ENCODE data around the gene CAPSL.
"Not testable (repeated sequence)": the region's sequence is repeated elsewhere in the genome, so short reads cannot be mapped to it uniquely, and the experiment has no call there.

Gene CAPSL

DNA sequence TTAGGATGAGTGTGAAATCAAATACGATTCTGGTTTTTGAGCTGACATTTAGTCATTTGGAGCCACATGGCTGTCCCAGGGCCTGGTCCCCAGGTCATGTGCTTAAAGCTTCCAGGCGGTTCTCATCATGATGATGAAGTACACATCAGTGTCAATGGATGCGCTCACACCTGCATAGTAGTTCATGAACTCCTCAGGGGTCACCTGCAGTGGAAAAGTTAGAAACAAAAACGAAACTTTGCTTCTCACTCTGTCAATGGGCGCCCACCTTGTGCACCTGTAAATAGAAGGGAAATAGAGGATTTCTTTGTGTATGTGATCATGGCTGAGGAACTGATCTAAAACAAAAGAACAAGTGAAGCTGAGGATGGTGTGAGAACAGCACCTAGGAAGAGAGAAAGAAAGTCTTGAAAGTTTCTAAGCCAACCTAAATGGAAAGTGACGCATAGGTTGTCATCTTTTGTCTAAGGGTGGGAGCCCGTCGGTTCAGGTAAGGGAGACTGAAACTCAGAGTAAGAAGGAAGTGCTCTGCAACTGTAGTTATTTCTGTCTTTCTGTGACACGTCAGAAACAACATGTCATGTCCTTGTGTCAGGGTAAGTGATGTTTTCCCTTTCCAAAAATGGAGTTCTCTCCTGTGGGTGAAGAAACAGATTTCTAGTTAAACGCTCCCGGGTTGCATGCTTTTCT is 33.8 kb downstream of the CAPSL start:
- peak; percentile 65 for ATAC-seq
- no peak for DNase-seq

DNA sequence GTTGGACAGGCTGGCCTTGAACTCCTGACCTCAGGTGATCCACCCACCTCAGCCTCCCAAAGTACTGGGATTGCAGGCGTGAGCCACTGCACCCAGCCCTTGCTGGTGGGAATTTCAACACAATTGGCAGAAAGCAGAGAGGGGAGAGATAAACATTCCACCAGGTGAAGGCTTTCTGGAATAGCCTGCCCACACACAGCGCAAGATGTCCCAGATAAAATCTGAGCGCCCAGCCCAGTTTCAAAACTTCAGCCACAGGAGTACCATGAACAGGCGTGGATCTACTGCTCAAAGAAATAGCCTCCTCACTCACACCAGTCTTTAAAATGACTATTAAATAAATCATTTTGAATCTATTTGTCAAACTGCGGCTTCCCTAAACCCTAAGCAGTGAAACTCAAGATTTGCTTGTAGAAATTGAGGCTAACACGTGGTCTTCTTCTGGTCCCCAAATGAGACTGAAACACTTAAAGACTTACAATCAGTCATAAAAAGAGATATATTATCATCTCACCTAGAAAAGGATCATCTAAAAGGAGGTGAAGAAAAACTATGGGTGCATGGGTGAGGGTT is 34.7 kb downstream of the CAPSL start:
- ATAC-seq (peak; percentile 10), DNase-seq (no peak)

DNA sequence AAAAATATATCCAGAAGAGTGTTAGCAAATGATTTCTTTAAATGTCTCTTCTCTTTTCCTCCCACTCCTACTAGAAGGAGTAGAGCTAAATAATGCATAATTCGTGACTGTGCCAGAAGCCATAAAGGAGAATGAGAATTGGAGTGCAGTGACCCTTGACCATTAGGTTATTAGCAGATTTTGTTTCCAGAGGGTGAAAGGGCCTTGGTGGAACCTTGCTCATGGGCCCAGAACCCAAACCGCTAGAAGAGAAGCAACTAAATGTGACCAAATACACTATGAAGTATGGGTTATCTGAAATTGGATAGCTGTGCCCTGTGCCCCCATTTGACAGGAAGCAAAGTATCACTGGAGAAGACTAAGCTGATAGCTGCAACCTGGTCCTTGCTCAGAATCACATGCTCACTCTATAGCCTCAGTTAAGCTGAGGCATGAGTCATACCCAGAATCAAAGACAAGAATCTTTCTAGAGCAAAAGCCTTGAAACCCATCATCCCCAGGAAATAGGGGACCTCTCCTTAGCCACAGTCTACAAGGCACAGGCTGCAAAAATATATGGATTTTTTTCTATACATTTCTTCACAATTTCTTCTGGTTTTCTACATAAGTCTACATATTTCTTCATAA is 36.3 kb downstream of the CAPSL start:
- DNase-seq: no peak
- ATAC-seq: peak; percentile 62

DNA sequence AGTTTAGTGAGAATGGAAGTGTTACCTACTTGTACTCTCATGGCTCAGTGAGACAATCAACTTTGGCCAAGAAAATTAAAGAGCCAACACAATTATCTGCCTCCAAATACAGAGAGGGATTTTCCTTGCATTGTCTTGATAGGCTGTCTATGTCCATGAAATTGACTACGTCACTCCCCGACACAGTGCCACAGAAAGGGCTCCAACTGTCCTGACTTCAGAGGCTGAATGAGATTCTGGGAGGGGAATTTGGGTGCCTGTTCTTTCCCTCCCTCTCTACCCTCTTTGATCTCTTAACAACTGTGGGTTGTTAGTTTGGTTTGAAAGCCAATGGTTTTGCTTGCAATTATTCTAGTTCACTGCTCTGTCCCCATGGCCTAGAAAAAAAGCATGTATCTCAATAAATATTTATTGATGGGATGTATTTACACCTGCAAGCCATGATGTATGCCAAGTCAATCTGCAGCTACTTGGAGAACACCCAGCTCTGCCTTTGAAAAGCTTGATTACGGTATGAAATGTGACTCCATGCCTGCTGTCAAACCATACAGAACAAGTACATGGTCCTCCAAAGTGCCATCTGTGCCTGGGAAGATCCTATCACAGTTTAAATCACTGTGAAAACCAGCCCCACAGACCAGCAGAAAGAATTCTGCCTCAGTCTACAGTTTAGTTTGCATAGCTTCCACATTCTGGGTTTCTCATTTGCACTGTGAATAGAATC is 37.3 kb downstream of the CAPSL start:
- DNase-seq: no peak
- ATAC-seq: no peak

DNA sequence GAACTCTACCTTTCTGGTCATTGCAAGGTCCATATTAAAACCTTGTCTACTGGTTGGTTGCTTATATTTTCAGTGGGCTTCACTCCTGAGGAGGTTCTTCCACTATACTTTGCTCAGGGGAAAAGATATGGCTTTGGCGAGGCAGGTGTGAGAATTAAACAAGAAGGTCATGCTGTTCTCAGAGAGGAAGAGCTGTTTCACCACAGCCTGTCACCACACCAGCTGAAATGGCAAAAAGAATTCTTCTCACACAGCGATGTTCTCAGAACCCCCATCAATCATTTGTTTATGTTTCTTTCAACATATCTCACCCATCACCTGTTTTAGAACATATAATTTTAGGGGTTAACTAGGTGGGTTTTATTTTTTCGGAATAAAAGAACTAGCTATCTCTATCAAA is 38.6 kb downstream of the CAPSL start:
- ATAC-seq (peak; percentile 34), DNase-seq (no peak)

DNA sequence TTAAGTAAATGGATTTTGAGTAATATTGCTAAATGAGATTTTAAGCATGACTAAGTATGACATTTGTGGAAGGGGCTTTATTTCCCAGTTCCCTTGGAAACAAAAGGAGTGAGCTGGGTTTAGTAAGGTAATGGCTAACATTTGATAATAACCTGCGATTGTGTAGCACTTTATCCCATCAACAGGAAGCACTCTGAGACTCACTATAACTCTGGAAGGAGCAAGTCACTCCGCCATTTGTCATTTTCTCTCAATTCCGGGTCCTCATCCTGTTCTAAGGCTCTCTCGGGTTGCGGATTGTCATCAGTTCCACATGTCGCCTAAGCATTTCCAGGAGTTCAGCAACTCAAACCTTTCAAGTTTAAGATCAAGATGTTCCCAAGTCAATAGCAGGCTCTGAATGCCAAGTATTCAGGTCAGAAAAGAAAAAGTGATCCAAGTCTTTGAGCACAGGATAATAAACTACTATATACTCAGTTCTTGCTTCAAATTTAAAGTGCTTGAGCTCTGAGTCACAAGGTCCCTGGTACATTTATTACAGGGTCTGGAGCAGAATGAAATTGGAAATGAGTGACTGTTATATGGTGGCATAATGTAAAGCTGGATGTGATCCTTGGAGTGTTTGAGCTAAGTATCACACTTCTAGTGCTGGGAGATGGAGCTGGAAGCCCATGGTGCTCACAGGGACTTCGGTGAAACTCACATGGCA is 39.3 kb downstream of the CAPSL start:
- ATAC-seq: no peak

DNA sequence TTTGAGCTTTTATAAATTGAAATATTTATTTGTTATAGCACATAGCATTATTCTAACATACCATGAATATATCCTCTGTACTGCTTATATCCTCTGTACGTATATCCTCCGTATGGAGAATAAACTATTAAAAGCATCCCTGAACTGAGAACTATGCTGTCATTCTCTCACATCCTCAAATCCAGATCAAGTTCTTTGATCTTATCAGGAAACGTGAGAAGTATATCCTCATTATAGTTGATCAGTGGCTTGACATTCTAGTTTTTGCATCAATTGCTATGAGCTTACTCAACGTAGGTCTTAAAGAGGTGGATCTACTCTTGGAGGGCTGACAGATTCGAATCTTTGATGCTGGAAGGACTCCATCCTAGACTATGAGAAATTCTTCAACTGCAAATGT is 44.3 kb downstream of the CAPSL start:
- ATAC-seq (no peak), DNase-seq (no peak)

More for the DNA sequence above, 39.3 kb downstream of the CAPSL start:
- no peak for DNase-seq

DNA sequence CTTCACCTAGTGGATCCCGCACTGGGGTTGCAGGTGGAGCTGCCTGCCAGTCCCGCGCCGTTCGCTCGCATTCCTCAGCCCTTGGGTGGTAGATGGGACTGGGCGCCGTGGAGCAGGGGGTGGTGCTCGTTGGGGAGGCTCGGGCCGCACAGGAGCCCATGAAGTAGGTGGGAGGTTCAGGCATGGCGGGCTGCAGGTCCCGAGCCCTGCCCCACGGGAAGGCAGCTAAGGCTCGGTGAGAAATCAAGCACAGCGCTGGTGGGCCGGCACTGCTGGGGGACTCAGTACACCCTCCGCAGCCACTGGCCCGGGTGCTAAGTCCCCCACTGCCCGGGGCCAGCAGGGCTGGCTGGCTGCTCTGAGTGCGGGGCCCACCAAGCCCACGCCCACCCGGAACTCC is 45.6 kb downstream of the CAPSL start:
- ATAC-seq, DNase-seq: not testable (repeated sequence)

DNA sequence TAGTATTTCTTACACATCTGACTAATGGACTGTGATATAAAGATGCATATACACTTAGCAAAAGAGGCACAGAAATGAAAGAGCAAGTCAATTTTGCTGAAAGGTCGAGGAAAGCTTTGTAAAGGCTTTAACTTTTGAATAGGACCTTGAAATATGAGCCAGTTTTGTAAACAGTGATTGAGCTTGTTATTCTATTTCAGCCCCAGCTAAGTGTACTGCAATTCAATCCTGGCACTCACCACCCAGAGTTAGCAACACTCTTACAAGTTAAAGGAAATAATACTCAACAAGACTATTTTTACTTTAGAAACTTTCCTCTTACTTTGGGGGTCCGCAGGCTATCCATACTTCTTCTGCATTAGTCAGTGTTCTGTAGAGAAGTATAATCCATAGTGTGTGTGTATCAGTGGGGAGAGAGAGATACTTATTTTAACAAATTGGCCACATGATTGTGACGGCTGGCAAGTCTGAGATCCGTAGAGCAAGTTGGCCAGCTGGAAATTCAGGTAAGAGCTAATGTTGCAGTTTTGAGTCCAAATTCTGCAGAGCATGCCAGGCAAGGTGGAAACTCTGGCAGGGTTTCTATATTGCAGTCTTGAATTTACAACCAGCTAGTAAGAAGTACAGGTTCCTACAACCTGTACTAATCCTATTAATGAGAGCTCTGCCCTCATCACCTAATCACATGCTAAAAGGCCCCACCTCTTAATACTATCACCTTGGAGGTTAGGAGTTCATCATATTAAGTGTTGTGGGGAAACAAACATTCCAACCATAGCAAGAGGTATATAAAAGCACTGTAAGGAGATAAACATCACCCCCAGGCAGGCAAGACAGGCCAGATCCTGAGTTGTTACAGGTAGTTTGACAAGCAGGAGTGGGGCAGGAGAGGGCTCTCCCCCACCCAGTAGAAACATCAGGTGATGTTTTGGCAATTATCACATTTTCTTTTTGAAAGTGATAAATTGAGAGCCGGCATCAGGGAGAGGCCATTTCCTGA is 48.1 kb downstream of the CAPSL start:
- ATAC-seq (no peak), DNase-seq (no peak)

DNA sequence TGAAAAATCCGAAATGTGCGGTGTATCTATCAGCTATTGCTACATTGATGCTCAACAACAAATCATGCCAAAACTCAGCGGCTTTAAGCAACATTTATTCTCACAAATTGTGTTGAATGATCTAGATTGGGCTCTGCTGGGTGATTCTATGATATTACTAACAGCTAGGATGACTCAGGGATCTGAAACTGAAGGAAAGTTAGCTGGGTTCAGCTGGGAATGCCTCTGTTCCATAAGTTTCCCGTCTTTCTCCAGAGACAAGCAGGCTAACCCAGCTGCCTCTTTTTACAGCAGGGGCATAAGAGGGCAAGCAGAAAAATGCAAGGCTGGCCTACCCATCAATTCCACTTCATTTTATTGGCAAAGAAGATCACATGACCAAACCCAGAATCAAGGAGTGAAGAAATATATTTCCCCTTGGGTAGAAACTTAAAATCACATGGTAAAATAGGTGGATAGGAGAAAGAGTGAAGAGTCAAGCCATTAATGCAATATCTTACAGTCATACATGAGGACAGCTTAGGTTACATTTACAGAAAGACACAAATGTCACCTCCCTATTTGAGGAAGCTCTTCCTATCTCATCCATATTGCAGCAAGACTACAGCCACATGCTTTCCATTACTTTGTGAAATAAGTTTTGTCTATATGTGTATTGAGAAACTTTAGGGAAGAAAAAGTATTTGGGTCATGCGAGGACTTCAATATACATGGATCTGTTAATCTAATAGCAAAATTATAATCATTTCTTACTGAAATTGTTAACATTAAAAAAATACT is 50.9 kb downstream of the CAPSL start:
- no peak for DNase-seq
- ATAC-seq: no peak

DNA sequence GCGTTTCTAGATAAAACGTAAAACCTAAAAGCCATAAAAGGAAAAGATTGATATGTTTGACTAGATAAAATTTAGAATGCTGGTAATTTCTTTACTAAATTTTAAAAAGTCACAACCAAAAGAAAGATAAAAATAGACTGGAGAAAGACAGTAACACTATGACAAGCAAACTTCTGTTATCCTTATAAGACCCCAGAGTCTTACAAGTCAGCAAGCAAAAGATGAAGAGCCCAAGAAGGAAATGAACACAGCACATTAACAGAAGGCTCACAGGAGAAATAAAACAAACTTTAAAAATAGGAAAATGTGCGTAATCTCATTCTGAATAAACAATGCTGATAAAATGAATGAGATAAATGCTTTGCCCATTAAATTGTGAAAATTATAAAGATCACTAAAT is 52.0 kb downstream of the CAPSL start:
- ATAC-seq: no peak
- DNase-seq: no peak

DNA sequence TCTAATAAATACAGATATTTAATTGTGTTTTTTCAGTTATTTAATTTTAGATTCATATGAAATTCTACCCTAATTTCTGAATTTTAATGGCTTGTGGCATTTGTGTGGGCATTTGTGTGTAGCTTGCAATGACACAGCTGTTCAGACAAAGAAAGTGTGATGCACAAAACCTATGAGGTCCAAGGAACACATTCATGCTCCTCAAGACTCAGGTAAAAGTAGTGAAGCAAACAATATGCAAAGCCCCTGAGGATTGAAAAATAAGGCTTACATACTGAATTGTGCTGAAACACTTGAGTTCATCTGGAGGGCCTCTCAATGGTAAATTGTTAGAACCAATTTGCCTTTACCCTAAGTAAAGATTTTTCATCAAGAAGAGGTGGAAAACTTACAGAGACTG is 53.6 kb downstream of the CAPSL start:
- ATAC-seq (no peak), DNase-seq (no peak)

DNA sequence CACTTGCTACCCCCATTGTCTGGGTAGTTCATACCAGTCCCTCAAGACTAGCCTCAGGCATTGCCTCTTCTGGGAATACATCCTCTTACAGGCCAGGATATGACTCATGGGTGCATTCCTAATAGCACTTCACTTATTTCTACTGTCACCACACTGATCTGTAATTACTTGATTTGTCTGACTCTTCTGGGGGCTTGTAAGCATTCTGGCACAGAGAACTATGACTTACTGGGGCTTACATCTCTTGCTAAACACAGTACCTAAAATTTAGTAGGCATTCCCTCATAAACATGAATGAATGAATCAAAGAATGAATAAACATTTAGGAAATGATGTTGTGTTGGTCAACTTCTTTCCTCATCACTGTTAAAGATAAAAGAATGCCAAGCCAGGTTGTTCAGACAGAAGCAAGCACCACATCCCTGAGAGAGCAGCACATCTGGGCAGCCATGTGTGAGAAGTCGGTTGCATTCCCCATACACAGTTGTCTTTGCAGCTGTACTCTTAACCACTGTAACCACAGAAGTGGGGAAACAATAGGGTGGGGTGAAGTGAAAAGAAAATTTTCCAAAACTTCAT is 54.1 kb downstream of the CAPSL start:
- DNase-seq: no peak
- ATAC-seq: peak; percentile 87

DNA sequence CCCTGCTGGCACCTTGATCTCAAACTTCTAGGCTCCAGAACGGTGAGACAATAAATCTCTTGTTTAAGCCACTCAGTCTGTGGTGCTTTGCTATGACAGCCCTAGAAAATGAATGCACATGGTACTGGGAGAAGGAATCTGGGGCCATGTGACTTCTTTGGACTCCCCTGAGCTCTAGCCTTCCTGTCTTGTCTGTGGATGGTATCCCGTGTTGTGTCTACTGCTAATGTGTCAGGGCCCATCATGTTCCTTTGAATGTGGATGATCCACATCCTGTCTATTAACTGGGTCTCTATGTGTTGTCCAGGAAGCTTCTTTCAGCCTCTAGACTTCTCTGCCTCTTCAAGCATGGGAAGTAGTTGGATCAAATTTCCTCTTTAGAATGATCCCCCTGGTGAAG is 56.7 kb downstream of the CAPSL start:
- DNase-seq (no peak), ATAC-seq (no peak)

DNA sequence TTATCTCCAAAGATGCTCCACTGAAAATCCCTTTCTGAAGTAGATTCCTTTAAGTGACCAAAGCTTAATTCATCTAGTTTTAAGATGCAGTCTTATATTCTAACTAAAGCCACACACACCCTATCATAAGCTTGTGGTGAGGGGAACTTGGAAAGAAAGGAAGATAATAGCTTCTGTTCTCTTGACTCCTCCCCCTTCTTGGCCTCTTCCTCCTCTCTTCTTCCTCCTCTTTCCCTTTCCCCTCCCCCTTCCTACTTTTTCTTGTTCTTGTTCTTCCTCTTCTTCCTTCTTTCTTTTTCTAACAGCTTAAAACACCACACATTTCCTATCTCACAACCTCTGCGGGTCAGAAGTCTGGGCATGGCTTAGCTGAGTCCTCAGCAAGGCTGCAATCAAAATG is 58.3 kb downstream of the CAPSL start:
- no peak for DNase-seq
- ATAC-seq: no peak

DNA sequence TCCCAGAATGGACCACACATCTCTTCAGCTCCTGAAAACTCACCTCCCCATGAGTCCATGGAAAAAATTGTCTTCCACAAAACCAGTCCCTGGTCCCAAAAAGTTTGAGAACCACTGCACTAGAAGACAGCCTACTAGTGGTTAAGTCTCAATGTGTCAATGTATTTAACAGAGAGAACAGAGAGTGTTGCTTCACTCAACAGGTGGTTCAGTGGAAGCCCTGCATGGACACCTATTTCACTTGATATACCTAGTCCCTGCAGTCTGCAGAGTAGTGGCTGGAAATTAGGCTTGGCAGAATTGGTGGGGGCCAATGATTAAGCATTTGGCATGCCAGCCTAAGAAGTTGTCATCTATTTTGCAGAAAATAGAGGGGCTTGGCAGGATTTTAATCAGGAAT is 58.8 kb downstream of the CAPSL start:
- no peak for ATAC-seq
- no peak for DNase-seq

DNA sequence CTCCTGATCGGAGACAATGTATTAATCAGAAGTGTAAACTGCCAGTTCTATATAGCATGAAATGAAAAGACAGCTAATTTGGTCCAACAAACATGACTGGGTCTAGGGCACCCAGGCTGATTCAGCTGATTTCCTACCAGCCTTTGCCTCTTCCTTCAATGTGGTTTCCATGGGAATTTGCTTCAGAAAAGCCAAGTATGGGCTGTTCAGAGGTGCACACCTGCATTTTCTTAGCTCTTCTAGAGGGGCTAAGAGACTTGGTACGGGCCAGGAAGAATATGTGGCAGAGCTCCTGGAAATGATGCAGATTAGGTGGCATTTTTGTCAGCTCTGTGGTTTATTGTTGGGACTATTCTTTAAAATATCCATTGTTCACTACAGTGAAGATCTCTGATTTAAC is 59.3 kb downstream of the CAPSL start:
- ATAC-seq (no peak), DNase-seq (no peak)

DNA sequence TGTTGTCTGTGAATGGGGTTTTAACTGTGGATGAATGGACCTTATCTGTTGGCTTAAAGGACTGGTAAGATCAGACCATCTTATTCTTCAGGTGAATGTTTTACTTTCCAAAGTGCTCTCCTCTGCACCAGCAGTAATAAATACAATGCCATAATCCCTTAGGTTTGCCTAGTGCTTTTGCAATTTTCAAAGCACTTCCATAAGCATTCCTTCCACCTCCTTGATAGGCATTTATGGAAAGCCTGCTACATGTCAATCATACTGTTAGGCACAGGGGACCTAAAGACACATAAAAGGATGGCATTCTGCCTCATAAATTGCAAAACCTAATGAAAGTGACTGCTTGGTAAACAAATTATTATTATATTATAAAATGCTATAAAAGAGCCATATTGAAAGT is 60.3 kb downstream of the CAPSL start:
- DNase-seq: no peak
- no peak for ATAC-seq

DNA sequence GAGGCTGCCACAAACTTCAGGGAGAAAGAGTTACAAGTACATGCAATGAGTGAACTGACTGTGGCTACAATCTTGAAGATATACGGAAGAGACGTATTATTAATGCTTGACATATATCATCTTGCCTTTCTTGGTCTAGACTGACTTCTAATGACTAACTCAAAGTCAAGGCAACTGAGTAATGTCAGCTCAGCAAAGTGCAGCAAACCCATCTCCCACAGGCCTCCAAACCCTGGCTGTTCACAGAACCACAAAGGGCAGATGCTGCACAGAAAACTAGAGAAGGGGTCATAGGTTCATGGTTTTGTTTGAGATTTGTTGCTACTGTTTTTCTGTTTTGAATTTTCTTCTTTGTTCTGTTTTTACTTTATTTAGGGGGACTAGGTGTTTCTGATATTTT is 60.8 kb downstream of the CAPSL start:
- DNase-seq: no peak

DNA sequence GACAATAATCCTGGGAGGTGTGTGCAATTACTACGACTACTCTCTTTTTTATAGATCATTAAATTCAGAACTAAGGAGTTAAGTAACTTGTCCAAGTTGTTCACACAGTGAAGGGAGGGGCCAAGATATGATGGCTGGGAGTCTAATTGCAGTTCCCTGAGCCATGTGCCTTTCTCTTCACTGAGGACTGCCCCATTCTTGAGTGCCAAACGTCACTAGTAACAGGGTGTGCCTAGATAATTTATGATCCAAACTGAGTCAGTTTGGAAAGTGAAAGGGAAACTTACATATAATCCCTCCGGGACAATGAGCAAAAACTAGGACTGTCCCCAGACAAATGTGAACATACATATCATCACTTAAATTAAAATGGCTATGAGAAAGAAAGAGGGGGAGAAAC is 61.5 kb downstream of the CAPSL start:
- DNase-seq: no peak
- peak; percentile 50 for ATAC-seq

More for the DNA sequence above, 60.8 kb downstream of the CAPSL start:
- ATAC-seq: peak; percentile 64
